HL-60/S4 treated with retinoic acid at 250 ng/mL for 4 days and 3 days (cell line): Measurements from ENCODE around the gene TGFBR2.

Experiments used
- in situ Hi-C: fragments of 300-500 bp; cut with MboI; formaldehyde crosslinking; loops from 2 replicates; pipeline ENCODE4 v1.7.0; 2022; ENCODE audit warnings: low sequenced_read_pairs

The TGFBR2 gene

DNA sequence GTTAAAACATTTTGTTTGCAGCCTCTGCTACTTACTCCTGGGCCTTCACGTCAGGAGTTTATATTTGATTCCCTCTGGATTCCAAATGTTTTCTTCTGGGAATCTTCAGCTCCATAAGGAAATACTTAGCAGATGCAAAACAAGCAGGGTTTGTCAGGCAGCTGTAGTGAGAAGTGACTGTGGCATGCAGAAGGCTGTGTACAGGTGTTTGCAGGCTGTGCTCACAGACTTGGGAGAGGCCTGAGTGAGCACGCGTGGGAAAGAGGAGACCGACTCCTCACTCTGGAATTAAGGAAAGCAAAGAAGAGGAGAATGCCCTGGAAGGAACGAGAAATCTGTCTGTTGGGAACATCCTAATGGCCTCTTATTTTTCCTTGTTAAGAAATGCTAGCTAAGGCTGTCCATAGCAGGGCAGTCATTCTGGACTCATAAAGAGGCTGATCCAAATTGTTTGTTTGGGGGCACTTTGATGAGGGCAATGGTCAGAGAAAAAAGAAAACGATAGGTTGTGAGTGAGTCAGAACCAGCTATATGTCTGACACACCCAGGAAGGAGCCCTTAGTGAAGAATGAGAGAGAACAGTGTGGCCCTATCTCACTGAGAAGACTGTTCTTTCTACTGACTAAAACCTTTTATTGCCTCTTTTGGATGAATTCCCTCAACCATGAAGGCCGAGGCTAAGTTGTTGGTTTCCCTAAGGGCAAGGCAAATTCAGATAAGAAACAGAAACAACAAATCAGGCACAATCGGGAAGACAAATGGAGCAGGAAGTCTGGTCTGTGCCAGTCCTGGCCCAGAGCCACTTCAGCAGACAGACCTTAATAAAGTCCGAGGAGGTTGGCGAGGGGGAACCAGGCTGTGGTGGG, 82.6 kb downstream of the TGFBR2 start:
- in situ Hi-C loops, result no loop called here

DNA sequence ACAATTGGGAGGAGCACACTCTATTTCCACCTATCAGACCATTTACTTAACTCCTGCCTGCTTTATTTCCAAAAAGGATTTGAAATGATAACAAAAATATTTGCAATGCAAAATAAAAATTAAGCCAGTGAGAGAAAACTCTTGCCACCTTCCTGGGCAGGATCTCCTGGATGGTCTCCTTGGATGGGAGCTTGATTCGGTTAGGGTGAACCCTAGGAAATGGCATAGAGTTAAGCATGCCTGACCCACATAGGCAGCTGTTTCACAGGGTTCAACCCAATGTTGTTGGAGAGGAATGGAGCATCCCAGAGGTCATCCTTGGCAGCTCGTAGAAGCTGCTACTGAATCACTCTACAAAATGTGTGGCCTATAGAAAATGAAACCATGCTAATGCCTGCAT, 83.8 kb downstream of the TGFBR2 start:
- in situ Hi-C loops, result no loop called here

DNA sequence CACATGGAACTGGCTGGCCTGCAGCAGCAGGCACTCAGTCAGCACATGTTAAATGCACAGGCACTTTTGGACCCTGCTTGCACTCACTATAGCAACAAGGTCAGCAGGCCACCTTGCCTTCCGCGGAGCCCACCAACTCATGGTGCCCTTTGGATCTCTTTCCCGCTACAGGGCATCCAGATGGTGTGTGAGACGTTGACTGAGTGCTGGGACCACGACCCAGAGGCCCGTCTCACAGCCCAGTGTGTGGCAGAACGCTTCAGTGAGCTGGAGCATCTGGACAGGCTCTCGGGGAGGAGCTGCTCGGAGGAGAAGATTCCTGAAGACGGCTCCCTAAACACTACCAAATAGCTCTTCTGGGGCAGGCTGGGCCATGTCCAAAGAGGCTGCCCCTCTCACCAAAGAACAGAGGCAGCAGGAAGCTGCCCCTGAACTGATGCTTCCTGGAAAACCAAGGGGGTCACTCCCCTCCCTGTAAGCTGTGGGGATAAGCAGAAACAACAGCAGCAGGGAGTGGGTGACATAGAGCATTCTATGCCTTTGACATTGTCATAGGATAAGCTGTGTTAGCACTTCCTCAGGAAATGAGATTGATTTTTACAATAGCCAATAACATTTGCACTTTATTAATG, 85.0 kb downstream of the TGFBR2 start:
- in situ Hi-C loops, result no loop called here

DNA sequence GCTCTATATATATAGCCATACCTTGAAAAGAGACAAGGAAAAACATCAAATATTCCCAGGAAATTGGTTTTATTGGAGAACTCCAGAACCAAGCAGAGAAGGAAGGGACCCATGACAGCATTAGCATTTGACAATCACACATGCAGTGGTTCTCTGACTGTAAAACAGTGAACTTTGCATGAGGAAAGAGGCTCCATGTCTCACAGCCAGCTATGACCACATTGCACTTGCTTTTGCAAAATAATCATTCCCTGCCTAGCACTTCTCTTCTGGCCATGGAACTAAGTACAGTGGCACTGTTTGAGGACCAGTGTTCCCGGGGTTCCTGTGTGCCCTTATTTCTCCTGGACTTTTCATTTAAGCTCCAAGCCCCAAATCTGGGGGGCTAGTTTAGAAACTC, 85.5 kb downstream of the TGFBR2 start:
- in situ Hi-C loops, result no loop called here

DNA sequence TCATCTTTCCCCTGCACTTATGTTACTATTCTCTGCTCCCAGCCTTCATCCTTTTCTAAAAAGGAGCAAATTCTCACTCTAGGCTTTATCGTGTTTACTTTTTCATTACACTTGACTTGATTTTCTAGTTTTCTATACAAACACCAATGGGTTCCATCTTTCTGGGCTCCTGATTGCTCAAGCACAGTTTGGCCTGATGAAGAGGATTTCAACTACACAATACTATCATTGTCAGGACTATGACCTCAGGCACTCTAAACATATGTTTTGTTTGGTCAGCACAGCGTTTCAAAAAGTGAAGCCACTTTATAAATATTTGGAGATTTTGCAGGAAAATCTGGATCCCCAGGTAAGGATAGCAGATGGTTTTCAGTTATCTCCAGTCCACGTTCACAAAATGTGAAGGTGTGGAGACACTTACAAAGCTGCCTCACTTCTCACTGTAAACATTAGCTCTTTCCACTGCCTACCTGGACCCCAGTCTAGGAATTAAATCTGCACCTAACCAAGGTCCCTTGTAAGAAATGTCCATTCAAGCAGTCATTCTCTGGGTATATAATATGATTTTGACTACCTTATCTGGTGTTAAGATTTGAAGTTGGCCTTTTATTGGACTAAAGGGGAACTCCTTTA, 86.2 kb downstream of the TGFBR2 start:
- in situ Hi-C loops, result no loop called here

DNA sequence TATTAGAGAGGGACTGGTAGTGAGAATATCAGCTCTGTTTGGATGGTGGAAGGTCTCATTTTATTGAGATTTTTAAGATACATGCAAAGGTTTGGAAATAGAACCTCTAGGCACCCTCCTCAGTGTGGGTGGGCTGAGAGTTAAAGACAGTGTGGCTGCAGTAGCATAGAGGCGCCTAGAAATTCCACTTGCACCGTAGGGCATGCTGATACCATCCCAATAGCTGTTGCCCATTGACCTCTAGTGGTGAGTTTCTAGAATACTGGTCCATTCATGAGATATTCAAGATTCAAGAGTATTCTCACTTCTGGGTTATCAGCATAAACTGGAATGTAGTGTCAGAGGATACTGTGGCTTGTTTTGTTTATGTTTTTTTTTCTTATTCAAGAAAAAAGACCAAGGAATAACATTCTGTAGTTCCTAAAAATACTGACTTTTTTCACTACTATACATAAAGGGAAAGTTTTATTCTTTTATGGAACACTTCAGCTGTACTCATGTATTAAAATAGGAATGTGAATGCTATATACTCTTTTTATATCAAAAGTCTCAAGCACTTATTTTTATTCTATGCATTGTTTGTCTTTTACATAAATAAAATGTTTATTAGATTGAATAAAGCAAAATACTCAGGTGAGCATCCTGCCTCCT, 87.2 kb downstream of the TGFBR2 start:
- in situ Hi-C loops, result no loop called here

DNA sequence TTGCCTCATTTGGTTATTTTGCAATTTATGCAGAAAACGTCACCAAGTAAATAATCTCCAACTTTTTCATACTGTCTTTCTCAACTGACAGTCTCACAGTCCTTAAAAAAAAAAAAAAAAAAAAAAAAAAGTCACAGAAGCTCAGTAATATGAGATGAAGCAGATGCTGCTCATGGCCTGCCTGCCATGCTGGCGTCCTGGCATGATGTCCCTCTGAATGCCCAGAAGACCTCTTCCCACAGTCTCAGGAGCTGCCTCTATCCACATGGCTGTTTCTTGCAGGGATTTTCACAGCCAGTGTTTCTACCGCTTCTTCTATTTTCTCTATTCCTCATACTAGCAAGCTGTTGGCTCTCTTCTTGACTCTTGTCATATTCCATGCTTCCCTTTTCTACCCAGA, 87.7 kb downstream of the TGFBR2 start:
- in situ Hi-C loops, result no loop called here

DNA sequence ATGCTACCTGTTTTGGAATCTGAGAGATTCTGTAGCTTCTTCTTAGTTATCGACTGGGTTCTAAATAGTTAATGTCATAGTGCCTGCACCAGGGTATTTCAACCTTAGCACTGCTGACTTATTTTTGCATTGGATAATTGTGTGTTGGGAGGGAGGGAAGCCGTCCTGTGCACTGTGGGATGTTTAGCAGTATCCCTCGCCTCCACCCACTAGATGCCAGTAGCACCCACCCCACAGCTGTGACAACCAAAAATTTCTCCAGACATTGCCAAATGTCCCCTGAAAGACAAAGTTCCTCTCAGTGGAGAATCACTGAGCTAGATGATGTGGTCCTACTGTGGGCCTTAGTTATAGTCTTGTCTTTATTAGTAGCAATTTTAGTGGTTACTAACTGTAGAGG, 88.3 kb downstream of the TGFBR2 start:
- in situ Hi-C loops, result no loop called here

DNA sequence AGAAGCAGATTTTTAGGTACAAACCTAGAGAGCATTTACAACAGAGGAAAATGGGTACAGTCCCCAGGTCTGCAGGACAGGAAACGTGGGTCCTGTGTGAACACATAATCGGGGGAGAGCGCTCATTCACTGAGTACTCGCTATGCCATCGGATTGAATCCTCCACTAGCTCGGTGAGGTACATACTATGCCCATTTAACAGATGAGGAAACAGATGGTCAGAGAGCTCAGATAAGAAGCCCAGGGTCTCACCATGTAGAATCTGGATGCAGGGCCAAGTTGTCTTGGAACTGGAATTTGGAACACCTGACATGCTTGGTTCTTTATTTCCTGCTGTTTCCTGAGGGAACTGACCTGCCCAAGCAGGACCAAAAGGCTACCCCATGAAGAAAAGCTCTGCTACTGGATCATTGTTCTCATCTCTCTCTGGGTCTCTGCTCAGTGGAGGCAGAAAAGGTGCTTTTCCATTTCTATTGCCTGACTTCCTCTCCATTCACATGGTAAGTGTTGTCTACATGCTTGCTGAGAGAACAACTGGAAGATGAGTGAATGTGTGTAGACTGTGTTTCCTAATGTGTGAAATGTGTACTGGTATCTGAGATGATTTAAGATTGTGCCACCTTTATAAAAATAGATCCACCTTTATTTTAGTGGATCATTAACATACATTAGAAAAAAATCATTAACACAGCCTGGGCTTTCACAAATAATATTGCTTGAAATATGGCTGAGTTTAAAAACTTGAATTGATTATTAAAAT, 89.1 kb downstream of the TGFBR2 start:
- in situ Hi-C loops, result no loop called here

DNA sequence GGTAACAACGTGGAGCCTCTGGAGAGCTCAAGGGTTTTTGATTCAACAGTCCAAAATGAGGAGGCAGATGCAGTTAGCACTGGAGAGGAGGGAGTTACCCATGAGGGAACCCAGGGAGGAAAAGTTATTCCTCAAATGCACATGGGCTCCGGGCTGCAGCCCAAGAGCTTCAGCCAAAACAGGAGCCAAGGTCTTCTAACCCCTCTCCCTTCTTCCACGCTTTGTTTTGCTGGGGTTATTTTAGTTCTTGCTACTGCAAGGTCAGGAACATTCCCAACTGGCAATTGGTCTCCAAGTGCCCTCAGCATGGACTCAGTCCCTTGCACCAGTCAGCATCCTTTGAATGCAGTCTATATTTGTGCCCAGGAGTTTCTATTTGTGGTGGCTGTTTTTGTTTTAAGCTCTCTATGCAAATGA, 90.0 kb downstream of the TGFBR2 start:
- in situ Hi-C loops, result no loop called here

DNA sequence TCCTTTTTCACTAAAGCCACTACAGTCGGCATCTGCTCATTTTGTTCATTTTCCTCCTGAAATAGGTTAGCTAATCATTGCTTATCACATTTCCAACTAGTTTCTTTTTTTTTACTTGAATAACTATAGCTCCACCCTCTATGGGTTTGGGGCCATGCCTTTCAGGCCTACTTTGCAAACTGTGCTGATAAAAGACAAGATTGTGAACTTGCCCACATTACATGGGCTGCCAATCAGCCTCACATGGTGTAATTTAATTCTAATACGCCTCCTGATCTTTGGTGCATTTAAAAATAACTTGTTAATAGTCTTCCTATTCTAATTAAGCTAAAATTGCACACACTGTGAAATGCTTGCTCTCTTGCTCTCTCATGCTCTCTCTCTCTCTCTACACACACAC, 90.5 kb downstream of the TGFBR2 start:
- in situ Hi-C loops, result no loop called here

DNA sequence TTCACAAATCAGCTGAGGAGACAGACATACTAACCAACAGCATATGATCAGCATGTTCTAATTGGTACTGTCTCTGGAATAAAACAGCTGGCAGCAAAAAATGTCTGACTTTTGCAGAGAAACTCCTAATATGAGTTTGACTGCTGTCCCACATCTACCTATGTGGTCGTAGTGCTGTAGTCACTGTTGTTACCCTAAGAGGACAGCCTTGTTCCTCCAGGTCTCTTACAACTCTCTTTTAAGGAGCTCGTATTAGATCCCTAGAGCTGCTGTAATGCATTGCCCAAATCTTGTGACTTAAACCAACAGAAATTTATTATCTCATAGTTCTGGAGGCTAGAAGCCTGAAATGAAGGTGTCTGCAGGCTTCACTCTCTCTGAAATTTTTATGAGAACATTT, 92.1 kb downstream of the TGFBR2 start:
- in situ Hi-C loops, result no loop called here

DNA sequence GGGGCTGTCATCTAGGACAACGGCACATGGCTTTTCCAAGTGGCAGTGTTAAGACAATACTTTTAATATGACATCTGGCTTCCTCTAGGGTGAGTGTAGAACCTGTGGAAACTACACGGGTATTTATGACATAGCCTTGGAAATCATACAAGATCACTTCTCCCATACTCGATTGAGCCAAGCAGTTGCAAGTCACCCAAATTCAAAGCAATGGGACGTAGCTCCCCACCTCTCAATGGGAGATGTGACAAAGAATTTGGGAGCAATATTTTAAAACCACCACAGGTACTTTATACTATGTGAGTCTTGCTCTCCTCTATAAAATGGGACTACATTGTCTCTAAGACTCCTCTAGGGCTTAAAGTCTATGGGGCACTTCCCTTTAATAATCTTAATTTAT, 93.5 kb downstream of the TGFBR2 start:
- in situ Hi-C loops, result no loop called here

DNA sequence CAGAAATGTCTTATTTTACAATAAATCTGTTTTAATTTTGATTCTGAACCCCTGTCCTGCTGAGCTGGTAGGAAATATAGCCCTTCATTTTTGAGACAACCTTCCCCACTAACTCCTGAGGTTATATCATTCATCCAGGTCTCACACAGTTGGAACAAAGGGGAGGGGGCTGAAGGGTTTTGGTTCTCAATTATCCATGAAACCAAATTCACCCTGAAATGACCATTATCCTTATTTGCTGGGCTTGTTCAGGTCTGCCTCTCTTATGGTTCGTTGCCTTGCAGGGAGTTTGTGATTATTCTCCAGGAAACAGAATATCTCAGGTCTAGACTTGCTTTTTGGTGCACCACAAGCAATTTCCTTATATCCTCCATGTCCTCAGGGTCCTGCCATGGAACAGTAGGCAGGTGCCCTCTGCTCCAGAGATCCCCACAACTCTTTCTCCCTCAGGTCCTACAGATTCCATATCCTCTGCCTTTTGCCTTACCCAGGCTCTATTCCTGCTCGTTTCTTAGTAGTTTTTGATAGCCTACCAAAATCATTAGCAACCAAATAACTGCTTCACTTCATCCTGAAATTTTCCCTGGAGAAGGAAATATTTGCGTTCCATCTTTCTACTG, 94.4 kb downstream of the TGFBR2 start:
- in situ Hi-C loops, result no loop called here

DNA sequence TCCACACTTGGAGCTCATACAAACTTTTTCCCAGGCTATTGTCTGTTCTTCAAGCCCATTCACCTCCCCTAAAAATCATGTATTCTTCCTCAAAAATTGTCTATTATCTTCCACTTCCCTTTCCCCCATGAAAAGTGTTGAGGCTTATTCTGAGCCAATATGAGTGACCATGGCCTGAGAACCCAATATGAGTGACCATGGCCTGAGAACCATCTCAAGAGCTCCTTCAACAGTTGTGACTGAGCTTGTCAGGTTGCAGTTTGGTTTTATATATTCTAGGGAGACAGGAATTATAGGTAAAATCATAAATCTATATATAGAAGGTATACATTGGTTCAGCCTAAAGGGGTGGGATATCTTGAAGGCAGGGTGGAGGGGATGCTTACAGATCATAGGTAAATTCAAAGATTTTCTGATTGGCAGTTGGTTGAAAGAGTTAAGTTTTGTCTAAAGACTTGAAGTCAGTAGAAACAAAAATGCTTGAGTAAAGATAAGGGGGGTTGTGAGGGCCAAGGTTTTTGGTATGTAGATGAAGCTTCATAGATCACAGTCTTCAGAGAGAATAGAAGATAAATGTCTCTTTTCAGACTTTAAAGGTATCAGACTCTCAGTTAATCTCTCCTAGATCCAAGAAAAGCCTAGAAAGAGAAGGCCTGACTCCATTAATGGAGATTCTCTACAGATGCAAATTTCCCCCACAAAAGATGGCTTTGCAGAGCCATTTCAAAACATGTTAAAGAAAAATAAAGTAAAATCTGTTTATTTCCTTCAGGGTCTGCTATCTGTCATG, 95.8 kb downstream of the TGFBR2 start:
- in situ Hi-C loops, result no loop called here

DNA sequence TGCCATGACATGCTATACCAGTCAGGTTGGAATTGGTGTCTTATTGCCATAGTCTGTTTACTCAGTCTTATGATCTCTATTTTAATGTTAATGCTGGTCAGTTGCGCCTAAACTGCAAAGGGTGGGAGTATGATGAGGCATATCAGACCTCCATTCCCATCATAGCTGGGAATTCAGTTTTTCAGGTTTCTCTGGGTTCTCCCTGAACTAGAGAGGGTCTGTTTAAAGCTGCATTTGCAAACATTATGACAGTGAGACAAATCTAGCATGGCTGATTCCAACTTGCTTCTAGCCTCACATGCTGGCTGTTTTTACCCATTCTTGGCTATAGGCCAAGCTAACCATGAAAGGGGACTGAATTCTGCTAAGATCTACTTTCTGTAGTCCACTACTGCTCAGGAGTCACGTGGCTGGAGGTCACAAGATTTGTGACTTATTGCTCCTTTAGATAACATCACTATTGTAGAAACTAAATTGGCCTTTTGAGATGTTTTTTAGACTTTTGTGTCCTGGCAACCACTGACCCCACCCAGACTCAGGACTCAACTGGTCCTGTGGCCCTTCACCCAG, 96.5 kb downstream of the TGFBR2 start:
- in situ Hi-C loops, result no loop called here

DNA sequence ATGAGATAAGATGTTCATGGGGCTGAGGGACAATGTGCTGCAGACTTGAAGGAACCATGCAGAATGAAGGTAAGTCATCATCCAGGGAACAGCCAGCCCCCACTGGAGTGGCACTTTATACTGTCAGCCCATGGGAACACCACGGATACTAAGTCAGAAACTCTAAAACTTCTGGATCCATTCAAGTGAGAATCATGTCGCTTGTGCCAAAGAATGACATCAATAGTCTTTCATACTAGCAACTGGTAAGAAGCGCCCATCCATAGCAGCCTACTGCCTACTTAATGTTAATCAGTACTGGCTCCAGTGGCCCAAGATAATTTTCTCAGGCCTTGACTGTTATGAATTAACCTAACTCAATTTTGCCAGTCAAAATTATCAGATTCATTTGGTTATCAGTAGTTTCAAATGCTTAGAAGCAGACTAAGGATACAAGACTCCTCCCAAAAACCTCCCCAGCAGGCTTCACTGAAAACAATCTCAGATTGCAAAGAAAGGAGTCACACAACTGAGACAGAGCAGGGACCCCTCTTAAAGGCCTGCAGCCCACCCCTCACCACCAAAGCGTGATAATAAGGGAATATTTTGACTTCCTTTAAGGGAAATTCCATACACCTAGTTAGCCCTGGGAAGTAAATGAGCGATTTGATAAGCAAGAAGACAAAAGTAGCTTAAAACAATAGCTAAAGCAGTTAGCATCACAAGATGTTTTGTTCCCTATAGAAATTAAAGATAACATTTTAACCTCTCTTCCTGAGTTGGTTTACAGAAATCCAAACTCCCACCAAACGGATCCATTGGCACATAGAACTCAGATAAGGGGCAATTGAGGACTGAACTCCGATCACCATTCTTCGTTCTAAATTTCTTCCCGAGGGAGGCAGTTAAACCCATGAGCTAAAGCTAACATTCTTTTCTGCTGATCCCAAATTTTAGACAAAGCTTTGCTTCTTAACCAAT, 98.8 kb downstream of the TGFBR2 start:
- in situ Hi-C loops, result no loop called here

DNA sequence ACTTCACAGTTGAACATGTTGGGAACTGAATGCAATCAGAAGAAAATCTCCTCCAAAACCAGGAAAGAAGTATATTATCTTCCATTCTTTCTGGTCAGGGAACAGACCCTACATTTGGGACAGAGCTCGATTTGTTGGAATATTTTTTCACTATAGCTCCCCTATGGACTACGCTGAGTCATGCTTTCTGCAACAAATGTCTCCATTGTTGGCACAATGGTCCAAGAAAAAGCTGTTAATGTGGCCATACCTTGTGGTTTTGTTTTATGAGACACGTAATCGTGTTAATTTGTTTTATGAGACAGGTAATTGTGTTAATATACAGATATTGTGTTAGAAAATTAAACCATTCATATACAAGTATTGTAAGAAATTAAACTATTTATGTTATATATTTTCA, 101.4 kb downstream of the TGFBR2 start:
- in situ Hi-C loops, result no loop called here
